Effector CD4-positive, alpha-beta T cell (primary cell): ENCODE measurements around the gene KCNC4.

Experiments
- DNase-seq: peaks from one replicate; pipeline ENCODE4 v3.0.0-alpha.2; 2020

Gene KCNC4

GRCh38 chr1:110212169-110213142 lies 2.3 kb downstream of the KCNC4 start:
- DNase-seq = no peak

- DNase-seq = no peak
Observed at GRCh38 chr1:110213143-110213540, 3.0 kb downstream of the KCNC4 start.

- no peak for DNase-seq
Observed at GRCh38 chr1:110214454-110215404, 4.6 kb downstream of the KCNC4 start.

- no peak for DNase-seq
Observed at GRCh38 chr1:110215621-110216515, 5.8 kb downstream of the KCNC4 start.

- no peak for DNase-seq
Observed at GRCh38 chr1:110216844-110217444, 6.8 kb downstream of the KCNC4 start.

- no peak for DNase-seq
Observed at GRCh38 chr1:110218137-110218536, 8.0 kb downstream of the KCNC4 start.

GRCh38 chr1:110218739-110219138 lies 8.6 kb downstream of the KCNC4 start:
- DNase-seq = no peak

GRCh38 chr1:110220324-110220723 lies 10.2 kb downstream of the KCNC4 start:
- no peak for DNase-seq

GRCh38 chr1:110221119-110221518 lies 11.0 kb downstream of the KCNC4 start:
- no peak for DNase-seq

- DNase-seq = no peak
Observed at GRCh38 chr1:110223127-110223526, 13.0 kb downstream of the KCNC4 start.

- DNase-seq = no peak
Observed at GRCh38 chr1:110223581-110223980, 13.5 kb downstream of the KCNC4 start.

- no peak for DNase-seq
Observed at GRCh38 chr1:110224240-110224995, 14.3 kb downstream of the KCNC4 start.

- no peak for DNase-seq
Observed at GRCh38 chr1:110225212-110225611, 15.1 kb downstream of the KCNC4 start.

- DNase-seq = no peak
Observed at GRCh38 chr1:110225756-110226404, 15.8 kb downstream of the KCNC4 start.

GRCh38 chr1:110227774-110228173 lies 17.7 kb downstream of the KCNC4 start:
- no peak for DNase-seq

GRCh38 chr1:110228381-110228780 lies 18.3 kb downstream of the KCNC4 start:
- no peak for DNase-seq

- DNase-seq = no peak
Observed at GRCh38 chr1:110228869-110229268, 18.8 kb downstream of the KCNC4 start.

- DNase-seq = no peak
Observed at GRCh38 chr1:110229348-110230001, 19.4 kb downstream of the KCNC4 start.

GRCh38 chr1:110230381-110231199 lies 20.5 kb downstream of the KCNC4 start:
- no peak for DNase-seq
